NCI-H2171 (cell line): ENCODE measurements around the gene SMYD1.
A peak's percentile ranks its signal among the peaks of the same experiment; 100 is the strongest.

Experiments used
- DNase-seq: peaks from one replicate; lab custom pipeline; 2025; lab: John Stamatoyannopoulos, UW

SMYD1 gene

DNA sequence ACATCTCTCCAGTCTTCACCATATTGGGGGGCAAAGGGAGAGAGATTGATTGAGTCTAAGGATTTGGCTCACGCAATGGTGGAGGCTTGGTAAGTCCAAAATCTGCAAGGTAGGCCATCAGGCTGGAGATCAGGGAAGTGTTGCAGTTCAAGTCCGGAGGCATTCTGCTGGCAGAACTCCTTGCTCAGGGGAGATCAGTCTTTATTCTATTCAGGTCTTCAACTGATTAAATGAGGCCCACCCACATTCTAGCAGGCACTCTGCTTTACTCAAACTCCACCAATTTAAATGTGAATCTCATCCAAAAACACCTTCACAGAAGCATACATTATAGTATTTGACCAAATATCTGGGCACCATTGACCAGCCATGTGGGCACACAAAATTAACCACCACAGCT is 21.4 kb downstream of the SMYD1 start:
- no peak for DNase-seq

DNA sequence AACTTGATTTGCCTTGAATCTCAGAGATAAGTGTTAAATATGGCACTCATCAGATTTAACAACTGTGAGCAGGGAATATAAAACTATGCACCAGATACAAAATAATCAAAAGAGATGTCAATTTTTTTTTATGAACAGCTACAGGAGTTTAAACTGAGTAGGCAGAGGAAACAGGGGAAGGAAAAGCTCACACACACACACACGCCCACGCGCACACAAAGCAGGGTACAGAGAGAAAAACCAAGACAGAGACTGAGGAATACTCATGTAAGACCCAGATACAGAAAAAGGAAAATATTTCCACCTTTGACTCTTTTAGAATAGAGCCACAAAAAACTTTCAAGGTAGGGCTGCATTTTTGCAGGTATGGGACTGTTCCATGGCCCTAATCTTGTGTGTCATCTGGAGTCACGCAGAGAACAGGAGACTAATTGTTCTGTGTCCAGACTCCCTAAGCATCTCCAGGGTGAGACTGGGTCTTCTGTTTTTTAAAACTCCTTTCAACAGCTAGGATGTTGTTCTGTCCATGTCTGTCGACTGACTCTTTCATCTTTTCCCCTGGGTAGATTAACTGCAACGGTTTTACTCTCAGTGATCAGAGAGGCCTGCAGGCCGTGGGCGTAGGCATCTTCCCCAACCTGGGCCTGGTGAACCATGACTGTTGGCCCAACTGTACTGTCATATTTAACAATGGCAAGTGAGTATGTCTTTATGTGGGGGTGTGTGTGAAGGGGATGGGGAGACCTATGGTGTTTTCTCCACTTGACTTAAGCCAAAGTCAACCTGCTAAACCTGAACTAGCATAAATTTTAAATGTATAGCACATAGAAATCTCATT is 23.0 kb downstream of the SMYD1 start:
- no peak for DNase-seq

DNA sequence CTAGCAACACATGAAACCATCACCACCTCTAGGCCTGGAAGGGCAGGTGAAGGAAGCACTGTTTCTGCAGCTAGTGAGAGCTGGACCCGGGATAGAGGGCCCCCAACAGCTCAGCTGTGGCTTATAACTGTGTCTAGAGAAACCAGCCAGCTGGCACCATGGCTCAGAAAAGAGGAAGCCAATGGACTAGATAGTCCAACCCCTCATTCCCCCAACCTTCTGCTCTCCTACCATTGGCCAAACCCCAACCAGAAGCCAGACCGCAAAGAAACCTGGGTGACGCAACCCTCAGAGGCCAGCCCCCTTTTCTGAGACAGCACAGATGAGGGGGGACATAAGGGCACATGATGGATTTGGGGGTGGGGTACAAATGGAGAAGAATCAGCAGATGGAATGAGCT is 24.3 kb downstream of the SMYD1 start:
- no peak for DNase-seq

DNA sequence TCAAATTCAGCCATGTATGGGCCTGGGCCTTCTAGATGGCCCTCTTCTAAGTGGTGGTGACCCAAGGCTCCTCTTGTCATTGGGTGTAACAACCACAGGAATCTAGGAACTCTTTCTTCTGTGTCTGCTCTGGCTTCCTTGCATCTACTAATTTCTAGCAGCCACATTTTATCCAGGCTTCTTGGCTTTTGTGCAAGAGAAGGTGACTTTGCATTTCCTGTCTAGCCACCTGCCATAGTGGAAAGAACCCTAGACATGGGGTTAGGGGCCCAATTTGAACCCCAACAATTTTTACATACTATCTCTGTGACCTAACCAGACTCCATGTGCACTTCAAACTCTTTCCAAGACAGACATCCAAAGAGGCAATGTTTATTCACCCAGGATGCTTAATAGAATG is 25.1 kb downstream of the SMYD1 start:
- no peak for DNase-seq

DNA sequence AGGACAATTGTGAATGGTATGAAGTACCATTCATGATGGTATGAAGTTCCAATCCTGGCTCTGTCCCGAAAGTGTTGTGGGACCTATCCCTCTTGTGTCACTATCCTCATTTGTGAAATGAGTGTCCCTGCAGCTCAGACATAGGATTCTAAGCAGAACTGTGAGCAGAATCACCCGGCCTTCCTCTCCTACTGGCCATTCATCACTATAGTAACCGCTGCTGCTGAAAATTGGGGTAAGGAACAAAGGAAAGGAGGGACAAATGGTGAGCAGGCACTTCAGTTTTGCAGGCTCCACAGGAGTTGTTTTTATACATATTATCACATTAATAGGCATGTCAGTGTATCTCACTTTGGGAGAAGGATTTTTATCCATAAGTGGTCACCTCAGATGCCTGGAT is 27.4 kb downstream of the SMYD1 start:
- no peak for DNase-seq

DNA sequence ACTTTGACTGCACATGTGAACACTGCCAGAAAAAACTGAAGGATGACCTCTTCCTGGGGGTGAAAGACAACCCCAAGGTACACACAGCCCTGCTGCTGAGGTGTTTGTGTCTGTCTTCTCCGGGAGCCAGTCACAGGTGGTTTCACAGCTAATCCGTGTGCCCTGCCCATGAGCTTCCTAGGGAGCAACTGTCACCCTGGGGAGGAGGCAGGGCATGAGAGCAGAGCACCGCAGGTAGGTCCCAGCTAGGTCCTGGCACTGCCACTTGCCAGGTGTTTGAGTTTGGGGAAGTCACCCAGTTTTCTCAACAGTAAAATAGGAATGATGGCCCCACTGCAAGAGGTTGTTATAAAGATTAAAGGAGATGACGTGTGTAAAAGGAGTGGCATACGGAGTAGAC is 29.1 kb downstream of the SMYD1 start:
- no peak for DNase-seq

DNA sequence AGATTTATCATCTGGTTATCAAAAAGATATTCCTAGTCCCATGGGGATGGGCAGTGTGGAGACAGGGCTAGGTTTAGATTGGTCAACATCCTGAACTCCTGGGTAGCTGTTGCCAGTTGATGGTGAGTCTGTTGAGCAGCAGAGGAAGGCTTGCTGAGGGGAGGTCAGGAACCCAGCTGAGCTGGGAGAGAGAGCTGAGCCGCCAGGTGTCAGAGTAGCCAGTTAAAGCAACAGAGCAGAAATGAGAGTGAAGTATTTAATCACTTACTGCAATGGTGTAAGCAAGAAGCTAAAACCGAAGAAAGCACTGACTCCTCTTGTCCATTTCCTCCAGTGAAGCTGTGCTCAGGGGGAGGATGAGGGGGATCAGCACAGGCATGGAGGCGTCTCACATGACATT is 29.6 kb downstream of the SMYD1 start:
- DNase-seq, result no peak

DNA sequence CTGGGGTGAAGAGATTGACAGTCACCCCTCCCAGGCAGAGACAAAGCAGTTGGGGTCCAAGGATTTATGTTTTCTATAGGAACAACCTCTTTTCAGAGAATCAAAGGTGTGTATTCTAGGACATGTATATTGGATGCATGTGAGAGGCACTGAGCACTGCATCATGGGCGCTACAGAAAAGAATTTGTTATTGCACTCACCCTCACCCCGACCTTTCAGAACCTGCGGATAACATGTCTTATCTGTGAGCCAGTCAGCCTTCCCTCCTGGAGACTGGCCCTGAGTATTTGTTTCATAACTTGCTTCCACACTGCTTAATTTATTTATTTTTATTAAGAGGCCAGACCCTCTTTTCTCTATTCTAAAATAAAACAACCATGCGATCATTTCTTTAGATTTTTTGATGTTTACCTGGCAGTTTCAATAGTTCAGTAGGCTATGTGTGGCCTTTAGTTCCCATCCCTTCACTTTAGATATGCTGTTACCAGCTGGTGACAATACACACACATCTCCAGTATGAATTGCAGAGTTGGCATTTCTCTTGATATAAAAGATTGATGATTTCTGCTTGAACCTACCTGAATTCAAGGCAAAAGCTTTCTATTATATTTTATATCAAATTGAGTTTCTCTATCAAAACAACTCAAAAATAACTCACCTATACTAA is 30.4 kb downstream of the SMYD1 start:
- DNase-seq, result no peak

DNA sequence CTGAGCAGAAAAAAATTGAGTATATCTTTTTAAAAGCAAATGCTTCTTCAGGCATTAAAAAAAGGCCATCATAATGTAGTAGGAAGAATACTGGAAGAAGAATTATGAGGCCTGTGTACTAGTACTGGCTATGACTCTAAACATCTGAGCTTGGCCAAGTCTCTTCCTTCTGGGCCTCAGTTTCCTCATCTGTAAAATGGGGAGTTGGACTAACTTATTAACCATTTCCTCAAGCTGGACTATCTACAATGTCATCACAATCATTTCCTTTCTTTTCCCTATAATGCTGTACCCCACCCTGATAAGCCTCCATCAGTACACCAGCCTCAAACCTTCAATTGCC is 30.9 kb downstream of the SMYD1 start:
- DNase-seq, result no peak

DNA sequence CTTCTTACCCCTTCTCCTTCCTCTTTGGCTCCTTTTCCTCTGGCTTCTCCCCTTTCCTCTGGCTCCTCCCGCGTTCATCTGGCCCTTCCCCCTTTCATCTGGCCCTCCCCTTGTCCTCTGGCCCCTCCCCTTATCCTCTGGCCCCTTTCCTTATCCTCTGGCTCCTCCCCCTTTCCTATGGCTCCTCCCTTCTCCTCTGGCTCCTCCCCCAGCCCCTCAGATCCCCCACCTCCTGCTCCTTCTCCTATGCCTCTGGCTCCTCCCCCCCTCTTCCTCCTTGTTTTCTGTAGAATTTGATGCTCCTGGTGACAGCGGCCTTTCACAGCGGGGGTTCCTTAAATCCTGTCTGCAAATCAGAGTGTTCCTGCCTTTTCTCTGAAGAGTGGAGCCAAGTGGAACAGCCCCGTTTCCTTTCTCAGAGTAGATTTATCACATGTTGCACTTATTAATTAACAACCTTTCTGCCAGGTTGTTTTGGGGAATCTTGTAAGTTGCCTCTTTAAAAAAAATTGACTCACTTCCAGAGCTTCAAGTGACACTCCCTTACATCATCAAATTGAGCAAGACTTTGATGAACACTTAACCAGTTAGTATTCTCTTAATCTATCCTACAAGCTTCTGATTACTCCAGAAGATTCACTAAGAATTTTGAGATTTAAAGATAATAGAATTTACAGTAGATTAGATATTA is 32.3 kb downstream of the SMYD1 start:
- no peak for DNase-seq

DNA sequence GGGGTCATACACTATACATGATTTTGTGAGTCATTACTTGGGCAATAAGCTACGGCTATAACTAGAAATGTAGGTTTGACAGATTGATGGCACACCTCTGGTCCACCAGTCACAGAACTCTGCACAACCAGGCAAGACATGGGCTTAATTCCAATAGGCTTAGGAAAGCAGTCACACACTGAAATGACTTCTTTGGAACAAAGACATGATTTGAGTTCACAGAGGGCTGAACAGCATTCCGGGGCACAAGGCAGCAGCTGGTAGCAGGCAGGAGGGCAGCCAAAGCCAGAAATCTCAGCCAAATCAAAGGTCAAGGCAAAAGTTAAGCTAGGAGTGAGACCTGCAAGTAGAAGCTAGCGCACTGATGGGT is 32.8 kb downstream of the SMYD1 start:
- no peak for DNase-seq

DNA sequence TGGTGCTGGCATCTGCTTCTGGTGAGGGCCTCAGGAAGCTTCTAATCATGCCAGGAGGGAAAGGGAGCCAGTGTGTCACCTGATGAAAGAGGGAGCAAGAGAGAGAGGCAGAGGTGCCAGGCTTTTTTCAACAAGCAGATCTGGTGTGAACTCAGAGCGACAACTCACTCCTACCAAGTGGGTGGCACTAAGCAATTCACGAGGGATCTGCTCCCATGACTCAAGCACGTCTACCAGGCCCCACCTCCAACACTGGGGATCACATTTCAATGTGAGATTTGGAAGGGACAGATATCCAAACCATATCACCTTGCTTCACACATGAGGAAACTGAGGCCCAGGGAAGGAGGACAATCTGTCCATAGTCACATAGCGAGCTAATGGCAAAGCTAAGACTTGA is 41.2 kb downstream of the SMYD1 start:
- DNase-seq, result no peak

DNA sequence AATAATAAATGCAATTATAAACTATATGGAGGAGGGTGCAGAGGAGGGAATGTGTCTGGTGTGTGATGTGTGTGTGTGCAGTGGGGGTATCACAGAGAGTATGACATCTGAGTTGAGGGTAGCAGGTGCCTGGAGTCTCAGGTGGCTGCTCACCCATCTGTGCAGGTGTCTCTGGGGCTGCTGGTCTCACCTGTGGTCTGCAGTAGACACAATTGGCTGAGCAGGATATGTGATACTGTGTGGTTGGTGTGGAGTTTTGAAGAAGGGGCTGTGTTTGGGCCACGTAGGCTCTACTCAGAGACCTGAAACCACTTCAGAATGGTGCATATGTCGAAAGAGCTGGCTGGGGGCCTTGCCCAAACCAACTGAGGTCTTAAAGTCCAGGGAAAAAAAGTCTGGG is 43.2 kb downstream of the SMYD1 start:
- DNase-seq, result peak; percentile 50

DNA sequence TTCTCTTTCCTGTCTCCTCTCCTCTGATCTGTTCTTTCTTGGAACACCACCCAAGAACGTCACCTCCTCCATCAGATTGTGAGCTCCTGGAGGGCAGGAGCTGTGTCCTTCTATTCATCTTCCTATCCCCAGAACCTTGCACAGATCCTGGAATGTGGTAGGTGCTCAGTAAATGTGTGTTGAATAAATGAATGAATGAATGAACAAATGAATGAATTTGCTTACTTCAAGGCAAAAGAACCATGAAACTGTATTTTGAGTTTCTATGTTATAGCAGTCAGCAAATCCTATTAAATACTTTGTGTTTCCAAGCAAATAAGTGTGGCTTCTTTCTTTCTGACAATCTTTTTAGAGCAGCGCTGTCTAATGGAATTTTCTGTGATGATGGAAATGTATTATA is 45.4 kb downstream of the SMYD1 start:
- DNase-seq, result no peak

DNA sequence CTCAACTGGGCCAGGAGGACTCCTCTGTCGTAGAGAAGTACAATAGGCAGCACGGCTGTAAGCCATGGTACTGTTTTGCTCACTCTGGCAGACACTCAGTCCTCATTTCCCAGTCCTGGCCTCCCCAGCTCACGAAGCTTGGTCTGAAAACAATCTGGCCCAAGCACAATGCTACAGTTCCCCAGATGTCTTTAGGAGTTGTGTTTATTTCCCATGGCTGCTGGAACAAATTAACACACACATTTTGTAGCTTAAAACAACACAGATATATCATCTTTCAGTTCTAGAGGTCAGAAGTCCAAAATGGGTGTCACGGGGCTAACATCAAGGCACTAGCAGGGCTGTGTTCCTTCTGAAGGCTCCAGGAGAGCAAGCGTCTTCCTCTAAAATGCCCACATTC is 47.3 kb downstream of the SMYD1 start:
- DNase-seq, result no peak

DNA sequence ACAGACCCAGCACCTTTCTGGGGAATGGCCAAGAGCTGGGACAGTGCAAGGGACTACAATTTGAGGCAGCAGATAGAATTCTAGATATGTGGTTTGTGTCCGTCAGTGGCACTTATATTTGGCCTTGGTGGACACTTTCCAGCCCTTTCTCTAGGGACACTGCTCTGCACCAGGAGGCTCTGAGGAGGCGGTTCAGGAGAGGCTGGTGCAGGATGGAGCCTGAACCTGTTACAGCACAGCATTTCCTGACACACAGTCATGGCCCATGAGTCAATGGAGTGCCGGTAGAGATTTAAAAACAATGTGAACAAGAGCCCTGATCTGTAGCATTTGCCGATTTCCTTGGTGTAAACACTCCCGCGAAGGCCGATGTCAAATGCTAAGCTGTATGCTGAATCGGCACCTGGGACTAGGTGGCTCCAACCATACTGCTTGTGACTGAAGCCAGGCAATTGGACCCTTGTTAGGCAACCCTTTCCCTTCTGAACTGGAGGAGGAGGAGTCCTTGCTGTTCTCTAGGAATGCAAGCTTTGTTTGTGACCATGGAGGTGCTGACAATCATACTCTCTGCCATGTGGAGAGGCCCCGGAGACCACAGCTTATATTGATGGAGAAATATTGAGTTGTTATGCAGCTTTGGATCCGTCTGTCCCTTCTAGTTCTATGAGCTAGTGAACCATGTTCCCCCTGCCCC is 48.3 kb downstream of the SMYD1 start:
- DNase-seq, result no peak

DNA sequence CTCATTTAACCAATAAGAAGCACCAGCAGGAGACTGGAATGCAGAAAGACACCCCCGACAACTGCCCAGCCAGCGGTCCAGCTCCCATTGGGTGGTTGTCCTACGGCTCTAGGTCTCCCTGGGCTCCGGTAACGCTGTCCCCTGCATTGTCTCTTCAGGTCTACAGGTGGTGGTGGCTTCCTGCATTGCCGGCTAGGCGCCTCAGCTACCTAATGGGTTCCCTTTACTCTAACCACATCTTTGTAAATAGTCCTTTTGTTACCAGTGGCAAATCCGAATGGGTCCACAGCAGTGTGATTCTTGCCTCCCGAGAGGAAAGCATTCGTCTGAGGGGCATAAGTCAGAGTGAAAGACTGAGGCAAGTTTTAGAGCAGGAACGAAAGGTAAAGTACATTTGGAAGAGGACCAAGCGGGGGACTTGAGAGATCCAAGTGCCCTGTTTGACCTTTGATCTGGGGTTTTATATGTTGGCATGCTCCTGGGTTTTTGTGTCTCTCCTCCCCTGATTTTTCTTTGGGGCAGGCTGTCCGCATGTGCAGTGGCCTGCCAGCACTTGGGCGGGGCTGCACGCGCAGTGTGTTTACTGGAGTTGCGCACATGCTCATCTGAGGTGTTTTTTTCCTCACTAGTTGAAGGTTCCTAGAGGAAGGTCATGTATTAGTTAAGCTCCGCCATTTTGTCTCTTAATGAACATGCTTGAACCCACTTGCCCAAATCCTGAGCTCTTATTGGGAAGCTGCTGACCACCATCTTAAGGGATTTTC is 49.2 kb downstream of the SMYD1 start:
- DNase-seq, result no peak

DNA sequence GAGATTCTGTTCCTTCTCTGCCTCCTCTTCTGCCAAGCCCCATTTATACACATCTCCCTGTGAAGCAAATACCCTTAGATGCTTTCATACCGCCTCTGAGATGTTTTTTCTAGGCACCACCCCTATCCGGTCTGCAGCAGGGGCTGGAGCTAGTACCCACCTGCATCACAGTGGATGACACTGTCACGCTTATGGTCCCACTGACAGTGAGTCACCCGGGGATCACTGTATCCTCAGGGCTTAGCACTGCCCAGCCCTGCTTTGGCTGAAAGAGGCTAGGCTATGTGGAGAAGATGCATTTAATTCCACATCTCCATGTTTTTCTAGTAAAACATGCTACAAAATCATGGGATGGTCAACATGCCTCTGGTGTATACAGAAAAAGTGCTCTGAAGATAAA is 50.3 kb downstream of the SMYD1 start:
- no peak for DNase-seq

DNA sequence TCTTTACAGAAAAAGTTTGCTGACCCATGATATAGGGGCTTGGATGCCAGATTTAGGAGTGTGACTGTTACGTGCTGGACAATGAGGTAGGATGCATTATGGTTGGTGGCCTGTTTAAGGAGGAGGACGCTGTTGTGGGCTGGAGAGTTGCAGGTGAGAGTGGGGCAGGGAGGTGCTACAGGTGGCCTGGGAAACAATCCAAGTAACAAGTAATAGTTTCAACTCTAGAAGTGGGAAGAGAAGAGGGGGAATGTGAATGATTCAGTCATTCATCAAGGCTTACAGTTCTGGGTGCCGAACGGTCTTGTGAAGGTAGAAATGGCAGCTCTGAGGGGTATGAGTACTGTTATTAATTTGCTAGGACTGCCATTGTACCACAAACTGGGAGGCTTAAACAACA is 54.1 kb downstream of the SMYD1 start:
- no peak for DNase-seq

DNA sequence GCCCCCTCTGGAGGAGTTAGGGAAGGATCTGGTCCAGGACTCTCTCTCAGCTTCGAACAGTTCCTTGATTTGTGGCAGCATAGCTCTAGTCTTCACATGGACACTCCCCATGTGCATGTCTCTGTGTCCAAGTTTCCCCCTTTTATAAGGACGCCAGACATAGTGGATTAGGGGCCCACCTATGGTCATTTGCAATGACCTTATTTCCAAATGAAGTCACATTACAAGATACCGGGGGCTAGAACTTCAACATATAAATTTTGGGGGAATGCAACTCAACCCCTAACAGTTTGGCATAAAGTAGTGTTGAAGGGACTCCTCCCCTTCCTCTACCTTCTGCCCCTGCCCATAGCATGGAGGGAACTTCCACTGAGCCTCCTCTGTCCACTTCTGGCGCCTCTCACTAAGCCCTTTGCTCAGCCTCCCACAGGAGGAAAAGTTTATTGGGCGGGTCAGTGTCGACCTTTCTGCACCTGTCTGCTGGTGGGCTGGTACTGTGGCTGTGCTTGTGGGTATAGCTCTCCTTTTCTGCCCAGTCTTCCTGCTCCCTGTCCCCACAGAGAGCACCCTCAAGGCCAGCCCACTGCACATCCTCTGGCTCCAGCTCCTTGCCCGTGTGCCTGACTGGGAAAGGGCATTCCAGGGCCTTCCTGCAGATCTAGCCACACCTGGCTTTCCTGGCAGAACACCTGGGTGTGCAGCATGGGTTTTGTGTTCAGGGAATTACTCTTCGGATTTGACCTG is 54.7 kb downstream of the SMYD1 start:
- no peak for DNase-seq
